Measurements from ENCODE around the gene EEIG2. TPM values are rescaled to one million over a fixed set of nuclear protein-coding genes. Genes with fewer than 3 reads are reported as not detected.
A peak's percentile ranks its signal among the peaks of the same experiment; 100 is the strongest.
"Not testable (repeated sequence)": the region's sequence is repeated elsewhere in the genome, so short reads cannot be mapped to it uniquely, and the experiment has no call there.

Gene EEIG2
- total RNA-seq, 2 donors from 2014 or later = 8.9 to 9.9 TPM

GRCh38 chr1:108533351-108534083 lies 26.4 kb upstream of the EEIG2 start:
- ATAC-seq (replicated peaks in 1 of 2) = peak; percentile 39 to 44
- Mint-ChIP-seq H3K9me3 (no peaks in the 10 kb centered on the region), H3K4me1 (ENCODE audit: low read depth) (peaks cover 16% of the 10 kb centered on the region), H3K27ac (no peak overlapping the region), H3K36me3 (ENCODE audit: insufficient read depth in 2 of 2) (no peaks in the 10 kb centered on the region), H3K27me3 (ENCODE audit: low read depth) (peaks cover 17% of the 10 kb centered on the region), H3K4me3 (peak overlapping the region in 1 of 2 donors; percentile 42)
- peak; percentile 7 to 21 for DNase-seq

- H3K4me1 Mint-ChIP-seq (ENCODE audit: low read depth) = peaks cover 16% of the 10 kb centered on the region
- peaks cover 0 to 2% of the 10 kb centered on the region in 2 donors for H3K36me3 Mint-ChIP-seq (ENCODE audit: insufficient read depth in 2 of 2)
- ATAC-seq (replicated peaks in 1 of 2) (no peak), DNase-seq (no peak)
- no peak overlapping the region for H3K27ac Mint-ChIP-seq
- H3K9me3 Mint-ChIP-seq = no peaks in the 10 kb centered on the region
- no peak overlapping the region for H3K4me3 Mint-ChIP-seq
- peaks cover 29% of the 10 kb centered on the region for H3K27me3 Mint-ChIP-seq (ENCODE audit: low read depth)
These were observed 25.1 kb upstream of the EEIG2 start for GRCh38 chr1:108534759-108535158.

GRCh38 chr1:108535315-108535897 lies 24.5 kb upstream of the EEIG2 start:
- DNase-seq; H3K9me3 Mint-ChIP-seq; H3K36me3 Mint-ChIP-seq (ENCODE audit: insufficient read depth in 2 of 2); ATAC-seq (replicated peaks in 1 of 2); H3K4me3 Mint-ChIP-seq; H3K27ac Mint-ChIP-seq: not testable (repeated sequence)
- peaks cover 29% of the 10 kb centered on the region for H3K27me3 Mint-ChIP-seq (ENCODE audit: low read depth)
- peaks cover 16% of the 10 kb centered on the region for H3K4me1 Mint-ChIP-seq (ENCODE audit: low read depth)

- H3K9me3 Mint-ChIP-seq = not testable (repeated sequence)
These were observed 23.9 kb upstream of the EEIG2 start for GRCh38 chr1:108536021-108536420.

GRCh38 chr1:108536791-108537190 lies 23.1 kb upstream of the EEIG2 start:
- not testable (repeated sequence) for ATAC-seq (replicated peaks in 1 of 2); H3K36me3 Mint-ChIP-seq (ENCODE audit: insufficient read depth in 2 of 2); H3K9me3 Mint-ChIP-seq; DNase-seq; H3K4me3 Mint-ChIP-seq; H3K27ac Mint-ChIP-seq
- peaks cover 16% of the 10 kb centered on the region for H3K4me1 Mint-ChIP-seq (ENCODE audit: low read depth)
- peaks cover 29% of the 10 kb centered on the region for H3K27me3 Mint-ChIP-seq (ENCODE audit: low read depth)

More at GRCh38 chr1:108536021-108536420, 23.9 kb upstream of the EEIG2 start:
- H3K27ac Mint-ChIP-seq; DNase-seq; H3K4me3 Mint-ChIP-seq; ATAC-seq (replicated peaks in 1 of 2); H3K36me3 Mint-ChIP-seq (ENCODE audit: insufficient read depth in 2 of 2): not testable (repeated sequence)
- Mint-ChIP-seq H3K4me1 (ENCODE audit: low read depth) (peaks cover 16% of the 10 kb centered on the region), H3K27me3 (ENCODE audit: low read depth) (peaks cover 29% of the 10 kb centered on the region)

GRCh38 chr1:108537976-108538375 lies 21.9 kb upstream of the EEIG2 start:
- H3K27me3 Mint-ChIP-seq (ENCODE audit: low read depth) = peaks cover 39% of the 10 kb centered on the region

GRCh38 chr1:108540977-108541376 lies 18.9 kb upstream of the EEIG2 start:
- no peak overlapping the region for H3K27ac Mint-ChIP-seq

More at GRCh38 chr1:108537976-108538375, 21.9 kb upstream of the EEIG2 start:
- ATAC-seq (replicated peaks in 1 of 2) (no peak), DNase-seq (no peak)
- Mint-ChIP-seq H3K36me3 (ENCODE audit: insufficient read depth in 2 of 2) (peaks cover 0 to 2% of the 10 kb centered on the region in 2 donors), H3K4me1 (ENCODE audit: low read depth) (peaks cover 16% of the 10 kb centered on the region), H3K4me3 (no peak overlapping the region), H3K27ac (no peak overlapping the region), H3K9me3 (no peaks in the 10 kb centered on the region)

GRCh38 chr1:108541861-108542260 lies 18.0 kb upstream of the EEIG2 start:
- peaks cover 0 to 2% of the 10 kb centered on the region in 2 donors for H3K9me3 Mint-ChIP-seq
- peaks cover 7% of the 10 kb centered on the region for H3K4me1 Mint-ChIP-seq (ENCODE audit: low read depth)
- H3K36me3 Mint-ChIP-seq (ENCODE audit: insufficient read depth in 2 of 2) = peaks cover 0 to 3% of the 10 kb centered on the region in 2 donors
- peaks cover 42% of the 10 kb centered on the region for H3K27me3 Mint-ChIP-seq (ENCODE audit: low read depth)
- no peak overlapping the region for H3K27ac Mint-ChIP-seq
- DNase-seq (no peak), ATAC-seq (replicated peaks in 1 of 2) (no peak)
- H3K4me3 Mint-ChIP-seq = no peak overlapping the region

More at GRCh38 chr1:108540977-108541376, 18.9 kb upstream of the EEIG2 start:
- no peak for ATAC-seq (replicated peaks in 1 of 2)
- Mint-ChIP-seq H3K27me3 (ENCODE audit: low read depth) (peaks cover 42% of the 10 kb centered on the region), H3K36me3 (ENCODE audit: insufficient read depth in 2 of 2) (peaks cover 0 to 3% of the 10 kb centered on the region in 2 donors), H3K9me3 (no peaks in the 10 kb centered on the region), H3K4me1 (ENCODE audit: low read depth) (peaks cover 7% of the 10 kb centered on the region), H3K4me3 (no peak overlapping the region)
- no peak for DNase-seq

GRCh38 chr1:108547493-108547892 lies 12.4 kb upstream of the EEIG2 start:
- not testable (repeated sequence) for H3K27ac Mint-ChIP-seq; ATAC-seq (replicated peaks in 1 of 2); H3K4me3 Mint-ChIP-seq; DNase-seq; H3K9me3 Mint-ChIP-seq; H3K36me3 Mint-ChIP-seq (ENCODE audit: insufficient read depth in 2 of 2); H3K4me1 Mint-ChIP-seq (ENCODE audit: low read depth)
- peaks cover 28% of the 10 kb centered on the region for H3K27me3 Mint-ChIP-seq (ENCODE audit: low read depth)

- peak; percentile 87 to 92 for ATAC-seq (replicated peaks in 1 of 2)
- H3K27ac Mint-ChIP-seq = no peak overlapping the region
- H3K36me3 Mint-ChIP-seq (ENCODE audit: insufficient read depth in 2 of 2) = peaks cover 0 to 1% of the 10 kb centered on the region in 2 donors
- H3K4me3 Mint-ChIP-seq = no peak overlapping the region
- peaks cover 7% of the 10 kb centered on the region for H3K27me3 Mint-ChIP-seq (ENCODE audit: low read depth)
- H3K4me1 Mint-ChIP-seq (ENCODE audit: low read depth) = peaks cover 7% of the 10 kb centered on the region
- H3K9me3 Mint-ChIP-seq = peaks cover 0 to 2% of the 10 kb centered on the region in 2 donors
- no peak for DNase-seq
These were observed 8.6 kb upstream of the EEIG2 start for GRCh38 chr1:108551137-108551862.

GRCh38 chr1:108553905-108554304 lies 6.0 kb upstream of the EEIG2 start:
- Mint-ChIP-seq H3K4me3 (no peak overlapping the region), H3K27me3 (ENCODE audit: low read depth) (peaks cover 7% of the 10 kb centered on the region), H3K4me1 (ENCODE audit: low read depth) (peaks cover 7% of the 10 kb centered on the region), H3K9me3 (no peaks in the 10 kb centered on the region), H3K27ac (no peak overlapping the region), H3K36me3 (ENCODE audit: insufficient read depth in 2 of 2) (no peaks in the 10 kb centered on the region)
- ATAC-seq (replicated peaks in 1 of 2) (no peak), DNase-seq (no peak)

- no peak overlapping the region for H3K4me3 Mint-ChIP-seq
These were observed 5.0 kb upstream of the EEIG2 start for GRCh38 chr1:108554682-108555427.

More at GRCh38 chr1:108554682-108555427, 5.0 kb upstream of the EEIG2 start:
- DNase-seq = no peak
- H3K27me3 Mint-ChIP-seq (ENCODE audit: low read depth) = no peaks in the 10 kb centered on the region
- ATAC-seq (replicated peaks in 1 of 2) = no peak
- H3K27ac Mint-ChIP-seq = no peak overlapping the region
- H3K9me3 Mint-ChIP-seq = no peaks in the 10 kb centered on the region
- H3K36me3 Mint-ChIP-seq (ENCODE audit: insufficient read depth in 2 of 2) = no peaks in the 10 kb centered on the region
- H3K4me1 Mint-ChIP-seq (ENCODE audit: low read depth) = peaks cover 7% of the 10 kb centered on the region
